ENCODE data around the gene TMEM127. TPM values are rescaled to one million over a fixed set of nuclear protein-coding genes. Genes with fewer than 3 reads are reported as not detected.
A peak's percentile ranks its signal among the peaks of the same experiment; 100 is the strongest.
"Not testable (repeated sequence)": the region's sequence is repeated elsewhere in the genome, so short reads cannot be mapped to it uniquely, and the experiment has no call there.

Gene TMEM127
- total and polyA plus RNA-seq, 7 donors, result 18.1 to 39.9 (median 26.1) TPM

DNA sequence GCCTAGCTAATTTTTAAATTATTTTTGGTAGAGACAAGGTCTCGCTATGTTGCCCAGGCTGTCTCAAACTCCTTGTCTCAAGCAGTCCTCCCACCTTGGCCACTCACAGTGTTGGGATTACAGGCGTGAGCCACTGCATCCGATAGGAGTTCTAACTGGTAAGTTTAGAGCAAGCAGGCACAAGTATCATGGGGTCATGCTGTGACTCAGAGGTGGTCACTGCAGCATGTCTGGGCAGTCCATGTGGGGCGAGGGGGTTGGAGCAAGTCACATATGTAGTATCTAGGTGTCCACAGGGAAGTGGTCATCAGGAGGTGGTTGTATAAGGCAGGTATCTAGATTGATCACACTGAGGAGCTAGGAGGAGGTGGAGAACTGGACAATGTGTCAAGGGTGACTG is 34.5 kb downstream of the TMEM127 start:
- Histone ChIP-seq H3K27me3 (ENCODE audit: insufficient read depth in 3 of 3, low read length in 2 of 3) (no peaks in the 10 kb centered on the region), H3K4me3 (no peak overlapping the region), H3K27ac (no peak overlapping the region), H3K4me1 (peaks cover 7% of the 10 kb centered on the region), H3K9me3 (no peaks in the 10 kb centered on the region), H3K36me3 (ENCODE audit: insufficient read depth in 1 of 2, low read depth in 1 of 2) (no peaks in the 10 kb centered on the region)
- 96 to 99% (median 98%) methylated on average over 4 of the region's 4 CpGs for WGBS, 3 donors
- ATAC-seq (no peak), DNase-seq (no peak)
- TF ChIP-seq, protein P1, sequence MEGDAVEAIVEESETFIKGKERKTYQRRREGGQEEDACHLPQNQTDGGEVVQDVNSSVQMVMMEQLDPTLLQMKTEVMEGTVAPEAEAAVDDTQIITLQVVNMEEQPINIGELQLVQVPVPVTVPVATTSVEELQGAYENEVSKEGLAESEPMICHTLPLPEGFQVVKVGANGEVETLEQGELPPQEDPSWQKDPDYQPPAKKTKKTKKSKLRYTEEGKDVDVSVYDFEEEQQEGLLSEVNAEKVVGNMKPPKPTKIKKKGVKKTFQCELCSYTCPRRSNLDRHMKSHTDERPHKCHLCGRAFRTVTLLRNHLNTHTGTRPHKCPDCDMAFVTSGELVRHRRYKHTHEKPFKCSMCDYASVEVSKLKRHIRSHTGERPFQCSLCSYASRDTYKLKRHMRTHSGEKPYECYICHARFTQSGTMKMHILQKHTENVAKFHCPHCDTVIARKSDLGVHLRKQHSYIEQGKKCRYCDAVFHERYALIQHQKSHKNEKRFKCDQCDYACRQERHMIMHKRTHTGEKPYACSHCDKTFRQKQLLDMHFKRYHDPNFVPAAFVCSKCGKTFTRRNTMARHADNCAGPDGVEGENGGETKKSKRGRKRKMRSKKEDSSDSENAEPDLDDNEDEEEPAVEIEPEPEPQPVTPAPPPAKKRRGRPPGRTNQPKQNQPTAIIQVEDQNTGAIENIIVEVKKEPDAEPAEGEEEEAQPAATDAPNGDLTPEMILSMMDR (IDR thresholded peaks at IDR 0.05), result no peak
- intact Hi-C loops (cut with DNase I), result no loop called here

DNA sequence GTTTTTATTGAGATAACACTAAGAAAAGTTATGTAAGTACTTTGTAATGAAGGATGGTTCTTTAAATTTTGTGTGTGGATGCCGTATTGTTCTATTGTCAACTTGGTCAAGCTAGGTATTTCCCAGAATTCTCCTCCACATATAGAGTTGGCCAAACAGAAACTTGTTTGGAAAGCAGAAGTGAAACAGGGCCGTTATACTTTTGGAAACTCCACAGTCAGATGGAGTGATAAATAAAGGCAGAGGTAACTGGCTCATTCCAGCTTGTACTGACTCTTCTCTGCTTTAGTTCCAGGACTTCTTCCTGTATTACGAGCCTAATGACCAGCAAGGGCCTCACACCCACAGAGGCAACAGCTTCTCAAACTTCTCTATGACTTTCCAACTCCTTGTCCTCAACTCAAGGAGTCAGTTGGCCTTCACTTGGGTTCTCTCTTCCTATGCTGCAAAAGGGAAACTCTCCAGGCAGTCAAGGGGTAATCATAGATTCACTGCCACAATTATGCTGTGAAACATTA is 40.7 kb downstream of the TMEM127 start:
- 50 to 67% (median 60%) methylated on average over 3 of the region's 3 CpGs for WGBS, 3 donors
- TF ChIP-seq, protein P1 (IDR thresholded peaks at IDR 0.05), result no peak
- intact Hi-C loops (cut with DNase I), result no loop called here
- DNase-seq, result no peak
- Histone ChIP-seq H3K36me3 (ENCODE audit: insufficient read depth in 1 of 2, low read depth in 1 of 2) (no peaks in the 10 kb centered on the region), H3K27me3 (ENCODE audit: insufficient read depth in 3 of 3, low read length in 2 of 3) (no peaks in the 10 kb centered on the region), H3K4me3 (no peak overlapping the region), H3K27ac (peak overlapping the region; percentile 3), H3K4me1 (peaks cover 21% of the 10 kb centered on the region), H3K9me3 (no peaks in the 10 kb centered on the region)
- no peak for ATAC-seq

DNA sequence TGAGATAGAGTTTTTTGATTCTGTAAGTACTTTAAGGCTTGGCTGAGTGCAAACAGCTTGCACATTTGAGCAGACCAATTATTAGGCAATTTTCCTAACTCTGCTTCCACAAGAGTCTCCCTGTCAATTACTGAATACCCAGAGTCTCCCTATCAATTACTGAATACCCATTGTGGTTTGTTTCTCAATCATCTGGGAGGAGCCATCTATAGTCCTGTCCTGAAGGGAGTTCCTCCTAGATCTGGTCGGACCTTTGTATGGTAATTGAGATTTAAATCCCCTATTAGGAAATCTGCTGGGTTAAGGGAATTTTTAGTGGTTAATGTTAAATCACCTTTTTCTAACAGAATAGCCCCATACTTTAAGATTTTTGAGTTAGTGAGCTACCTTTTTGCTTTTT is 44.7 kb downstream of the TMEM127 start:
- DNase-seq; H3K27me3 ChIP-seq (ENCODE audit: insufficient read depth in 3 of 3, low read length in 2 of 3); intact Hi-C loops (cut with DNase I); H3K4me3 ChIP-seq; H3K27ac ChIP-seq; H3K36me3 ChIP-seq (ENCODE audit: insufficient read depth in 1 of 2, low read depth in 1 of 2); ATAC-seq; H3K9me3 ChIP-seq: not testable (repeated sequence)
- peaks cover 38% of the 10 kb centered on the region for H3K4me1 ChIP-seq
- 86 to 93% (median 88%) methylated on average over 1 of the region's 1 CpG for WGBS, 3 donors

DNA sequence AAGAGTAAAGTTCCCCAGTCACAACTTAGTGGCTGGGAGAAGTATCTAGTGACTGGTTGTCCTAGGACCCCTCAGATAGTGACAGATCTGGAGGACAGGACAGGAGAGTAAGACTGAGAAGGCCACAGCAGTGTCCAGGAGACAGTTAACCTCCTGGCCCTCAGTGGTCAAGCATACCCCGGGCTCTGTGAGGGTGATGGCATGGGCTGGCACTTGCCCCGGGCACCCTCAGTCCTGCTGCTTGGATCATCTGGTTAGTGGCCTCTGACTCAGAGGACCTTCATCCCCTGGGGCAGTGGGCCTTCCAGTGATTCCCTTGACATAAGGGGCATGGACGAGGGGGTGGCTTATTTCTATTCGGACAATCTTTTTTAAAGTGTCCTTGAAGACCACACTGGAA is 45.8 kb downstream of the TMEM127 start:
- H3K9me3 ChIP-seq; H3K36me3 ChIP-seq (ENCODE audit: insufficient read depth in 1 of 2, low read depth in 1 of 2); H3K27me3 ChIP-seq (ENCODE audit: insufficient read depth in 3 of 3, low read length in 2 of 3); intact Hi-C loops (cut with DNase I): not testable (repeated sequence)
- Histone ChIP-seq H3K4me1 (peaks cover 38% of the 10 kb centered on the region), H3K4me3 (peak overlapping the region; percentile 34), H3K27ac (peak overlapping the region; percentile 82)
- peak in 3 of 4 donors; percentile 48 to 56 (median 49) for ATAC-seq
- WGBS, 3 donors, result 54 to 78% (median 56%) methylated on average over 4 of the region's 4 CpGs
- peak; percentile 32 to 66 for DNase-seq

DNA sequence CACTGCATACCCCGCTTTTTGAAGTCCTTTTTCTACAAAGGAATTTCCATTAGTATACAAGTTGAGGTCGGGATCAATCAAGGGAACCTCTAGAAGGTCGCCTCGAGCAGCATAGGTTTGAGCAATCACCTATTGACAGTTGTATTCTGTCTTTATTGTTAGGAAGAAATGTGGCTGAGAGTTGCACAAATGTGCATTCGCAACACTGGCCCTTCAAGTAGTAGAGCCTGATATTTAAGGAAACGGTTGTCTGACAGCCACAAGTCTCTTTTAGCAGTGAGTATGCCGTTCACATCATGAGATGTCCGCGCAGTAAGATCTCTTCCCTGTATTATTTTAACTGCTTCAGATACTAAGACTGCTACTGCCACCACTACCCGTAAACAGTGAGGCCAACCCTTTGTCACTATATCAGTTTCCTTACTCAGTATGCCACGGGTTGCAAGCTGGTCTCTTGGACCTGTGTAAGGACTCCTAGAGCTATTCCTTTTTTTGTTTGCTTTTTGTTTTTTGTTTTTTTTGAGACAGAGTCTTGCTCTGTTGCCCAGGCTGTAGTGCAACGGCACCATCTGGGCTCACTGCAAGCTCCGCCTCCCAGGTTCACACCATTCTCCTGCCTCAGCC is 47.2 kb downstream of the TMEM127 start:
- peak; percentile 42 to 70 (median 51) for ATAC-seq
- Histone ChIP-seq H3K4me1 (peaks cover 41% of the 10 kb centered on the region), H3K9me3 (no peaks in the 10 kb centered on the region), H3K27ac (peak overlapping the region; percentile 82), H3K27me3 (ENCODE audit: insufficient read depth in 3 of 3, low read length in 2 of 3) (no peaks in the 10 kb centered on the region), H3K4me3 (peak overlapping the region; percentile 34), H3K36me3 (ENCODE audit: insufficient read depth in 1 of 2, low read depth in 1 of 2) (no peaks in the 10 kb centered on the region)
- intact Hi-C loops (cut with DNase I), result no loop called here
- TF ChIP-seq, protein P1 (IDR thresholded peaks at IDR 0.05), result no peak
- 67 to 93% (median 73%) methylated on average over 13 of the region's 13 CpGs for WGBS, 3 donors
- no peak for DNase-seq

All from psoas muscle (tissue), 8 donors.